OCI-LY1 (cell line): ENCODE measurements around the gene TTLL11.

Experiments used
- H2AFZ ChIP-seq: fragments of 200-600 bp; sonication (generic), shearing (Covaris generic); 2 replicates; pipeline ENCODE4 v1.6.0; 2014; ENCODE audit warnings: antibody characterized with exemption, mild to moderate bottlenecking, low read length
- H3F3A ChIP-seq: fragments of 200-600 bp; sonication (generic), shearing (Covaris generic); 2 replicates; pipeline ENCODE4 v1.6.0; 2014; ENCODE audit warnings: mild to moderate bottlenecking, antibody characterized with exemption, low read length, moderate library complexity; ENCODE audit not compliant: insufficient read depth
- H3K27ac ChIP-seq: fragments of 200-600 bp; sonication (generic); 2 replicates; pipeline ENCODE4 v1.5.1; 2014; ENCODE audit warnings: low read length, mixed run types, mild to moderate bottlenecking, low read depth; ENCODE audit not compliant: poor library complexity, severe bottlenecking
- H3K27me3 ChIP-seq: fragments of 200-600 bp; sonication (generic); 2 replicates; pipeline ENCODE4 v1.6.0; 2014; ENCODE audit warnings: antibody characterized with exemption, mild to moderate bottlenecking, low read length, moderate library complexity; ENCODE audit not compliant: insufficient read depth
- H3K36me3 ChIP-seq: fragments of 200-600 bp; sonication (generic); 2 replicates; pipeline ENCODE4 v1.6.1; 2014; ENCODE audit warnings: mild to moderate bottlenecking, antibody characterized with exemption, low read length, moderate library complexity, mixed read lengths; ENCODE audit not compliant: insufficient read depth
- H3K4me1 ChIP-seq: fragments of 200-600 bp; sonication (generic); 2 replicates; pipeline ENCODE4 v1.5.1; 2014; ENCODE audit warnings: mild to moderate bottlenecking, low read length, moderate library complexity; ENCODE audit not compliant: insufficient read depth, severe bottlenecking
- H3K4me2 ChIP-seq: fragments of 200-600 bp; sonication (generic), shearing (Covaris generic); 2 replicates; pipeline ENCODE4 v1.6.1; 2014; ENCODE audit warnings: low read length
- H3K4me3 ChIP-seq: fragments of 200-600 bp; sonication (generic); 2 replicates; pipeline ENCODE4 v1.5.1; 2014; ENCODE audit warnings: low read length, low read depth, mild to moderate bottlenecking, mixed read lengths; ENCODE audit not compliant: poor library complexity, severe bottlenecking
- H3K79me2 ChIP-seq: fragments of 200-600 bp; shearing (Covaris generic); 2 replicates; pipeline ENCODE4 v1.6.1; 2016; ENCODE audit warnings: mixed run types, low read length, mixed read lengths; ENCODE audit not compliant: insufficient read depth
- H3K9ac ChIP-seq: fragments of 200-600 bp; sonication (generic), shearing (Covaris generic); 2 replicates; pipeline ENCODE4 v1.6.1; 2014; ENCODE audit warnings: mild to moderate bottlenecking, low read length, mixed read lengths
- H3K9me2 ChIP-seq: fragments of 200-600 bp; sonication (generic), shearing (Covaris generic); 2 replicates; pipeline ENCODE4 v1.6.1; 2014; ENCODE audit warnings: low read depth, mild to moderate bottlenecking, low read length, mixed read lengths
- H3K9me3 ChIP-seq: fragments of 200-600 bp; shearing (Covaris generic); 2 replicates; pipeline ENCODE4 v1.6.1; 2014; ENCODE audit warnings: low read length, mixed read lengths
- H4K20me1 ChIP-seq: fragments of 200-600 bp; sonication (generic), shearing (Covaris generic); 2 replicates; pipeline ENCODE4 v1.6.0; 2016; ENCODE audit warnings: mild to moderate bottlenecking, low read length; ENCODE audit not compliant: insufficient read depth
- EZH2 ChIP-seq: fragments of 200-600 bp; sonication (generic), shearing (Covaris generic); IDR thresholded peaks from 2 replicates; pipeline ENCODE4 v1.8.0; 2017; ENCODE audit warnings: borderline replicate concordance, mixed run types, mild to moderate bottlenecking, antibody characterized with exemption, low read length, moderate library complexity, mixed read lengths
- TF ChIP-seq, protein P1 (sequence below): fragments of 200-600 bp; sonication (generic), shearing (Covaris generic); IDR thresholded peaks from 2 replicates; pipeline ENCODE4 v1.5.1; 2017; ENCODE audit warnings: mild to moderate bottlenecking, antibody characterized with exemption, low read length, moderate library complexity, mixed read lengths

TTLL11 gene

DNA sequence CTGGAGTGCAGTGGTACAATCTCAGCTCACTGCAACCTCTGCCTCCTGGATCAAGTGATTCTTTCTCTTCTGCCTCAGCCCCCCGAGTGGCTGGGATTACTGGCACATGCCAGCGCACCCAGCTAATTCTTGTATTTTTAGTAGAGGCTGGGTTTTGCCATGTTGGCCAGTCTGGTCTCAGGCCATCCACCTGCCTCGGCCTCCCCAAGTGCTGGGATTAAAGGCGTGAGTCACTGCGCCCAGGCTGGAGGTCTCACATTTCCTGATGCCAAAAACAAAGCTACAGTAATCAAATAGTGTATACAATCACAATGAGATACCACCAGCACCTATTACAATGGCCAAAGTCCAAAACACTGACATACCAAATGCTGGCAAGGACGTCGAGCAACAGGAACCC lies 51.1 kb downstream of the TTLL11 start:
- H3K9ac ChIP-seq, result no peak overlapping the region
- H3K27ac ChIP-seq, result no peak overlapping the region
- H3K4me3 ChIP-seq, result no peak overlapping the region
- H2AFZ ChIP-seq, result no peak overlapping the region
- no peaks in the 10 kb centered on the region for H3K27me3 ChIP-seq
- no peak overlapping the region for H3K4me2 ChIP-seq
- no peaks in the 10 kb centered on the region for H3F3A ChIP-seq
- TF ChIP-seq, protein P1, sequence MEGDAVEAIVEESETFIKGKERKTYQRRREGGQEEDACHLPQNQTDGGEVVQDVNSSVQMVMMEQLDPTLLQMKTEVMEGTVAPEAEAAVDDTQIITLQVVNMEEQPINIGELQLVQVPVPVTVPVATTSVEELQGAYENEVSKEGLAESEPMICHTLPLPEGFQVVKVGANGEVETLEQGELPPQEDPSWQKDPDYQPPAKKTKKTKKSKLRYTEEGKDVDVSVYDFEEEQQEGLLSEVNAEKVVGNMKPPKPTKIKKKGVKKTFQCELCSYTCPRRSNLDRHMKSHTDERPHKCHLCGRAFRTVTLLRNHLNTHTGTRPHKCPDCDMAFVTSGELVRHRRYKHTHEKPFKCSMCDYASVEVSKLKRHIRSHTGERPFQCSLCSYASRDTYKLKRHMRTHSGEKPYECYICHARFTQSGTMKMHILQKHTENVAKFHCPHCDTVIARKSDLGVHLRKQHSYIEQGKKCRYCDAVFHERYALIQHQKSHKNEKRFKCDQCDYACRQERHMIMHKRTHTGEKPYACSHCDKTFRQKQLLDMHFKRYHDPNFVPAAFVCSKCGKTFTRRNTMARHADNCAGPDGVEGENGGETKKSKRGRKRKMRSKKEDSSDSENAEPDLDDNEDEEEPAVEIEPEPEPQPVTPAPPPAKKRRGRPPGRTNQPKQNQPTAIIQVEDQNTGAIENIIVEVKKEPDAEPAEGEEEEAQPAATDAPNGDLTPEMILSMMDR, result no peak
- no peak for TF ChIP-seq EZH2
- H3K9me2 ChIP-seq, result no peaks in the 10 kb centered on the region
- no peaks in the 10 kb centered on the region for H3K36me3 ChIP-seq
- H3K79me2 ChIP-seq, result no peaks in the 10 kb centered on the region
- H3K9me3 ChIP-seq, result no peaks in the 10 kb centered on the region
- no peaks in the 10 kb centered on the region for H4K20me1 ChIP-seq
- H3K4me1 ChIP-seq, result no peaks in the 10 kb centered on the region

DNA sequence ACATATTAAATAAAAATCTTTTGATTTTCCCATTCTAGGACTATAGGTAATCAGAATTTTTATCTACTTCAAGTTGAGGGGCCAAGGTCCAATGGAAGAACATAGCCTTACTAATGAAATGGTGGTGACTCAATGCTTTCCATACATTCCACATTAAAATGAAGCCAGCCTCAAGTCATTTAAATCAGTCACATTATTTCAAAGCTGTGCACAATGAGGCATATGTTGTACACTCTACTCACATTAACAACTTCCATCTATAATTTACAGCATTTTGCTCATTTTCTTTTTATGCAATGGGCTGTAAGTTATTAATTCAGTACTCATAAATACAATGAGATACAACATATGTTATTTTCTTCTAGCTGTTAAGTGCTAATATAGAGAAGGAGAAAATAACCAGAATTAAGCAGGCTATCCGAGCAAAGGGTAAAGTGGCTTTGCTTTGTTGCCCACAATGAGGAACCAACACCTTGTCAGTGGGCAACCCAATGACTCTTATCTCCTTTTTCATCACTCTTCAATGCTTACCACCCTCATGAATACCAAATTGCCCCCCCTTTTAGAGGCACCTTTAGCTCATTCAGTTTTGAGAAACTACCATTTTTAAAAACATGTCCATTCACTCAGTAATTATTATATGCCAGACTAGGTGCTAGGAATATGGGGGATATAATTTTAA lies 52.4 kb downstream of the TTLL11 start:
- H3K9ac ChIP-seq, result no peak overlapping the region

DNA sequence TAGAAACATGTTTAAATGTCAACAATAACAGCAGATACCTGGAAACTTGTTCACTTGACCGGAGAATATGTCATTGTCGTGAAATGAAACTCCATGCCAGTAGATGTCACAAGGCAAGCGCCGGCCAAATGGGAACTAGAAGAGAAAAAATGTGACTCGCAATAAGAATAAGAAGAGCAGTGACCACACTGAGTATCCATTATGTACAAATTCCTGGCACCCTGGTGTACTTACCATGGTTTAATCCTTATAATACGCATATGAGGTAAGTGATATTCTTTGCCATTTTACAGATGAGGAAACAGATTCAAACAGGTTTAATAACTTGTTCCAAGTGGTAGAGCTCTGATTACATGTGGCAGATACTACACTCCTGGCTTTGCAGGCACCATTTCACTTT lies 53.9 kb downstream of the TTLL11 start:
- no peak overlapping the region for H3K9ac ChIP-seq
- no peak overlapping the region for H2AFZ ChIP-seq
- no peaks in the 10 kb centered on the region for H3F3A ChIP-seq
- H4K20me1 ChIP-seq, result no peaks in the 10 kb centered on the region
- no peak overlapping the region for H3K4me2 ChIP-seq
- TF ChIP-seq, protein P1, result no peak
- TF ChIP-seq EZH2, result no peak
- H3K27ac ChIP-seq, result no peak overlapping the region
- H3K9me2 ChIP-seq, result no peaks in the 10 kb centered on the region
- no peaks in the 10 kb centered on the region for H3K27me3 ChIP-seq
- H3K4me3 ChIP-seq, result no peak overlapping the region
- H3K4me1 ChIP-seq, result no peaks in the 10 kb centered on the region
- H3K79me2 ChIP-seq, result no peaks in the 10 kb centered on the region
- no peaks in the 10 kb centered on the region for H3K36me3 ChIP-seq
- no peaks in the 10 kb centered on the region for H3K9me3 ChIP-seq

More for the DNA sequence above, 52.4 kb downstream of the TTLL11 start:
- no peaks in the 10 kb centered on the region for H4K20me1 ChIP-seq
- no peaks in the 10 kb centered on the region for H3K79me2 ChIP-seq
- no peak overlapping the region for H3K4me2 ChIP-seq
- no peak overlapping the region for H3K4me3 ChIP-seq
- H3K27ac ChIP-seq, result no peak overlapping the region
- TF ChIP-seq, protein P1, result no peak
- no peak for TF ChIP-seq EZH2
- H3F3A ChIP-seq, result no peaks in the 10 kb centered on the region
- no peak overlapping the region for H2AFZ ChIP-seq
- H3K9me3 ChIP-seq, result no peaks in the 10 kb centered on the region
- no peaks in the 10 kb centered on the region for H3K27me3 ChIP-seq
- H3K9me2 ChIP-seq, result no peaks in the 10 kb centered on the region
- H3K4me1 ChIP-seq, result no peaks in the 10 kb centered on the region
- no peaks in the 10 kb centered on the region for H3K36me3 ChIP-seq
